ENCODE results near the gene RNPS1.

Gene RNPS1

GRCh38 chr16:2267913-2268666, at the start of gene RNPS1:
RNPS1 (minus strand) TSS chr16:2268126; CDS start chr16:2264643, 3,483 bp downstream.
- DNase-seq = peak; percentile 97

GRCh38 chr16:2317231-2318020, 49.5 kb upstream of the RNPS1 start:
- DNase-seq = no peak

DNA sequence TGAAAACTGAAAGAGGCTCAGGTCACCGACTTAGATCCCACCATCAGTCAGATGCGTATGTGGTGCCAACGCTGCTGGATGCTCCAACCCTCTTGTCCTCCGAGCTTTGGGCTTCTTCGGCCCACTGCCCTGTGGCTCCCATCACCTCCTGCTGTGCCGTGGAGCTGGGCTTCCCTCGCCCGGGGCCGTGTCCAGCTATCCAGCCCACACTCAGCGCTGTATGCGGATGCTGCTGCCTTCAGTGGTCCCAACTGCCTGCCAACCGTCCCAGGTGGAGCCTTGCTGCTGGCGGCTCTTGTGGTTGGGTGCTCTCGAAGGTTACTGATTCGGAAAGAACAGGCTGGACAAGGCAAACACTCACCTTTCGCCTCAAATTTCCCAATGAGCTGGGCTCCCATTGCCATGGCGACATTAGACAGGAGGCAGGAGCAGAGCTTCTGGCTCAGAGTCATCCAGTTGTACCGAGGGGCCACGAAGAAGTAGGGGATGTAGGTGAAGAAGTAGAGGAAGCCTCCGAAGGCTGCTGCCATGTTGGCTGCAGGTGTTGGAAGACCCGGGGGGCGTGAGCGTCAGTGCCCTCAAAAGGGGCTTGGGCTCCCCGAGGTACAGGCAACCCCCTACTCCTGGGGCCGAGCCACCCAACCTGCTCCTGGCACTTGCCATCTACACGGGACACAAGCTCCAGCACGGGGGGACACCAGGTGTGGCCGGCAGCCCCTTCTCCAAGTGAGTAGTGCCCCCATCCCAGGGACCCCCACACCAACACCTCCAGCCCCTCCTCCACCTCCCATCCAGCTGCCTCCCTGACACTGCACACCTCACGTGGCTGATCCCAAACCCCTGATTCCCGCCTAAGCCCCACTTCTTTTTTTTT, 40.4 kb upstream of the RNPS1 start:
- no peak for DNase-seq

- DNase-seq = no peak
Measured at GRCh38 chr16:2299915-2300192, 31.9 kb upstream of the RNPS1 start.

- no peak for DNase-seq
Measured at GRCh38 chr16:2299121-2299914, 31.4 kb upstream of the RNPS1 start.

DNA sequence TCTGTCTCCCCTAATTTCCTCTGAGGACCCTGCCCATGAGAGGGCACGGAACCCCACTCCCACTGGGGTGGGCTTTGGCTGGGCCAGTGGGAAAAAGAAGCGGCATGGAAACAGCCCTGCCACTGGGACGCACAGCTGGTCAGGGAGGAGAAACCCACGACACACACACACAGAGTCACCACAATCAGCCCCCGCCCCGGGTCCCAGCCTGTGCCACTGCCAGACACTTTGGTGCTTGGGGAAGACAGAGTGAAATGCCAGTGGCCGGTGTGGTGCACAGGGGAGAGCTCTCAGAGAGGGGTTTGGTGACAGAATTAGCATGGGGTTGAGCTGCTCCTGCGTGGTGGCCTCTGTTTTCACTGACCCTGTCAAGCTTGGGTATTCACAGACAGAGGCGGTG, 30.7 kb upstream of the RNPS1 start:
- no peak for DNase-seq

DNA sequence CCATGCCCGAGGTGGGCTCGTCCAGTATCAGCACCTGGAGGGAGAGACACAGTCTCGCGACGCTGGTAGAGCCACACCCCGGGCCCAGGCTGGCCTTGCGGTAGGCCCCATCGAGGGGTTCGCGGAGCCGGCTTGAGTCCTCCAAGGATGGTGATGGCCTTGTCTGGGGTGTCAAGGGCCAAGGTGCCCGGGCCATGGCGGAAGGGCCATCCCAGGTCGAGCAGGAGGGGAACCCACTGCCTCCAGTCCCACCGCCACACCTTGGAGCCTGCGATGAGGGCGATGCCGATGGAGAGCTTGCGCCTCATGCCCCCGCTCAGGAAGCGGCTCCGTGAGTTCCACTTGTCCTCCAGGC, 29.6 kb upstream of the RNPS1 start:
- no peak for DNase-seq

DNA sequence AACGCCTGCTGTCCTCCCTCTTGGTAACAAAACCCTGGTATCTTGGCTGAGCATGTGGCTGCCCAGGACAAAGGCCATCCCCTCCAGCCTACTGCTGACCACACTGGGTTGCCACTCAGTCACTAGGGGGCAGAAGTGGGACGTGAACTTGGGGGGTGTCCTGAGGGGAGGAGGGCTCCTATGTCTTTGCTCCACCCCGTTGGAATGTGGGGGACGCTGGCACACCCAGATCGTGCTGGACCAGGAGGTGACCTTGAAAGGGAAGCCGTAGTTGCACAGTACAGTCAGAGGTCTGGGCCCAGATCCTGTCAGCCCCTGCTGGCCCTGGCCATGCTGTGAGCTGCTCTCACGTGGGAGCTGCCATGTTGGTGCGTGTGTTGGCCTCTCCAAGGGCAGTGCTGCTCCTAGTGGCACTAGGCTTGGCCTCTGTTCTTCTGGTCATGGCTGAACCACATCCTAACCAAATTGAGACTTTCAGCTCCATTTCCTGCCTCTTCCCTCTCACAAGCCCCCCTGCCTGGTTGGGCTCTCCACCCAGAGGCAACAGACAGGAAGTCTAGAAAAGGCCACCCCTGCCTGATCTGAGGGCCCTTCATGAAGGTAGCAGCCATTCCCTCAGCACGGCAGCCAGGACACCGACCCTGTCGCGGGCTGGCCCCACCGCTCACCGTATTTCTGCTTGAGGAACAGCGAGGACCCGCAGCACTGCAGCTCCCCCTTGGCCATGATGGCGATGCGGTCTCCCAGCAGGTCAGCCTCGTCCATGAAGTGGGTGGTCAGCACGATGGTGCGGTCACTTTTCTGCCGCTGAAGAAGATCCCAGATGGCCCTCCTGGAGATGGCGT, 29.0 kb upstream of the RNPS1 start:
- DNase-seq = peak; percentile 24

GRCh38 chr16:2295056-2295798, 27.3 kb upstream of the RNPS1 start:
- no peak for DNase-seq

DNA sequence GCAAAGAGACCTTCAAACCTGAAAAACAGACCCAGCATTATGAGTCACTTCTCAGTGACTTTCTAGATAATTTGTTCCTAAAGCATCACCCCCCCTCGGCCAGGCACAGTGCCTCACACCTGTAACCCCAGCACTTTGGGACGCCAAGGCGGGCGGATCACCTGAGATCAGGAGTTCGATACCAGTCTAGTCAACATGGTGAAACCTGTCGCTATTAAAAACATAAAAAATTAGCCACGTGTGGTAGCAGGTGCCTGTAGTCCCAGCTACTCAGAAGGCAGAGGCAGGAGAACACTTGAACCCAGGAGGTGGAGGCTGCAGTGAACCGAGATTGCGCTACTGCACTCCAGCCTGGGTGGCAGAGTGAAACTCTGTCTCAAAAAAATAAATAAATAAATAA, 24.3 kb upstream of the RNPS1 start:
- DNase-seq = no peak

DNA sequence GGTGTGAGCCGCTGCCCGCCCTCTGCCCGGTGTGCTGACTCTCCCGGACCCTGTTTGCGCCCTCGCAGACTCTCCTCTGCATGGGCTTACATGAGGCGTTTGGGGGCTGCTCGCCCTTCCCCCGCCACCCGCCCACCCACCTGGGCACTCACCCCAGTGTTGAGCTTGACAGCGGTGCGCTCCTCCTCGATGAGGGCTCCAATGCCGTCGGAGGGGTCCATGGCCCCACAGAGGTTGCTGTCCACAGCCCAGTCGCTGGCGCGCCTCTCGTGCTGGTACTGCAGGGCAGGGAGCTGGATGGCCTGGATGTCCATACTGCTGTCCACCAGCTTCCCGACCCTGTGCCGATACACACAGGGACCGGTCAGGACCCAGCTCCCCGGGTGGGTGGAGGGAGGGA, 21.4 kb upstream of the RNPS1 start:
- no peak for DNase-seq

- DNase-seq = no peak
Measured at GRCh38 chr16:2288726-2289125, 20.8 kb upstream of the RNPS1 start.

DNA sequence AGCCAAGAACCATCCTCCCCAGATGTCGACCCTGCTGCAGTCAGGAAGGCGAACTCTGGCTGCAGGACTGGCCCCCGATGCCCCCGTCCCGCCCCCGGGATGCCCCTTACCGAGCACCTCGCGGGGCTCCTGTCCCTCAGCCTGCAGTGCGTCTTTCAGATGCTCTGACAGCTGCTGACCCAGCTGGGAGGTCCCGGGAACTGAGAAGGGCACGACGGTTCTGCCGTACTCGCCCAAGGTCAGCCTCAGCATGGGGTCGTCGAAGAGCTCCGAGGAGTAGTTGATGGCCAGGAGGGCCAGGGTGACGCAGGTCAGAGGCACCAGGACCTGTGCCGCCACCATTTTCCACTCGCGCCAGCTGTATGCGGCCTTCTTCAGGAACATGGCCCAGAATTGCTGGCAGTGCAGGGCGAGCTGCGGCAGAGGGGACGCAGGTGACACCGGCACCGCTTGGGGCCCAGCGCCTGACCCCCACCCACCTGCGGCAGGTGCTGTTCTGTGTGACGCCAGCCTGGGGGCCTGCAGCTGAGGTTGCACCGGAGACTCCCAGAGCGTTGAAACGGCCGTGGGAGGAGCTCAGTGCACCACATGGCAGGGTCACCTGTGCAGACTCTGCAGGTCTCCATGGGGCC, 20.1 kb upstream of the RNPS1 start:
- no peak for DNase-seq

- no peak for DNase-seq
Measured at GRCh38 chr16:2286550-2286949, 18.6 kb upstream of the RNPS1 start.

- no peak for DNase-seq
Measured at GRCh38 chr16:2285731-2286191, 17.8 kb upstream of the RNPS1 start.

- DNase-seq = no peak
Measured at GRCh38 chr16:2284797-2285576, 17.1 kb upstream of the RNPS1 start.

GRCh38 chr16:2284001-2284770, 16.3 kb upstream of the RNPS1 start:
- no peak for DNase-seq

- DNase-seq = no peak
Measured at GRCh38 chr16:2282866-2283555, 15.1 kb upstream of the RNPS1 start.

All from activated CD4-positive, alpha-beta T cell treated with anti-CD3 and anti-CD28 coated beads for 48 hours (primary cell).